ENCODE results near the gene FIGNL2.

Gene FIGNL2

DNA sequence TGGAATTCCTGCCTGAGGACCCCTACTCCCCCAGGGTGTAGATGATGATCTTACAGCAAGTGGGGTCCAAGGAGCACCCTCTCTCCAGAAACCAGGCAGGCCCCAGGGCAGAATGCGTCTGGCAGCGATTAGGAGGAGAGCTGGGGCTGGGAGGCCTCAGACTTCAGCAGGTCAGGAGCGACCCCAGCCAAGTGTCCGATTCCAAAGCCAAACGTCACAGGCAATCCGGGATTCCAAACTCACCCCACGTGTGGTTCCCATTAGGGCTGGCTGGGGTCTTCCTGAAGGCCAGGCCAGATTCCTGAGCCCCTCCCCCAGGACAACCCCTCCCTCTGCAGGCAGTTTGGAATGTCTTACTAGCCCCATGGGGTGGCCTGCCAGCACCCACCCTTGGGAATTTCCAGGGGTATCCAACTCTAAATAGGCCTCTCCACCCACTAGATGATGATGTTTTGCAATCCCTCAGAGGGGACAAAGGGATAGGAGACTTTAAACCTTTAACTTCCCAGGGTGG is 17.3 kb upstream of the FIGNL2 start:
- no peaks in the 10 kb centered on the region for H3K9me3 ChIP-seq
- H3K4me1 ChIP-seq (ENCODE audit: control insufficient read depth in 1 of 2, insufficient read depth in 1 of 2, low read depth in 1 of 2, low read length in 1 of 2) = peaks cover 0 to 9% of the 10 kb centered on the region in 2 experiments
- no peak overlapping the region for H3K4me3 ChIP-seq (ENCODE audit: low read depth in 1 of 2, low read length in 1 of 2)
- no peak for TF ChIP-seq CTCF (IDR thresholded peaks at IDR 0.05)
- H3K27me3 ChIP-seq = peaks cover 100% of the 10 kb centered on the region
- H3K27ac ChIP-seq = no peak overlapping the region
- no peaks in the 10 kb centered on the region for H3K36me3 ChIP-seq

DNA sequence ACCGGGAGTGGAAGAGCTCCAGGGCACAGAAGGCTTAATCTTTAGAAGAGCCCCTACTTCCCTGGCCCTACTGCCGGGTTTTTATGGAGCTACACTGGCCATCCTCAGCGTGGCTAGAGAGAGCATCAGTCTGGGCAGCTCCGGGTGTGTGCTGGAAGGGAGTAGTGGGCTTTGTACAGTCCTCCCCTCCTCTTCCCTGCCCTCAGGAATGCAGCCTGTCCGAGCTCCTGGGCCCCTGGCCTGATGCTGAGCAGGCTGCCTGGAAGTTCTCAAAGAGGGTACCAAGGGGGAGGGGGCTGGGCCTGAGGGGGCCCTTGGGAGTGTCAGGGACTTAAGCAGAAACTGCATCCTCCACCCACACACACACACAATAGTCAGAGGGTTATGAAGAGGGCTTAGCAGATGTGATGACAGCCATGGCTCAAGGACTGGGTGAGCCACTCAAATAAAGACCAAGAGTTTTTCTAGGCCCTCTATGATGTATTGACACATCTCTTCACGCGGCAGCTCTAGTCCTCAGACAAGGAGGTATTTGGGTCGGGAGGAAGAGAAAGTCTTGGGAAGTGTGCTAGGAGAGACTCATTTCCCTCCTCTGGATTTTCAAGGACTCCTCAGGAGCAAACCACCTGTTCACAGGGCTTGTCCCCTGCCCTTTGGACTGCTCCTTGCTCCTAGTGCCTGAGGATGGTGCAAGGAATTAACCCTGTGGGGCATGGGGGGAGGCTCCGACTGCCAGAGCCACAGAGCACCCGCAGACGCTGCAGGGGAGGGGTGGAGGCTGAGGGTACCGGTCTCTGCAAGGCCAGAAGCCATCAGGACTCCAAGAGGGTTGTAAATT is 16.5 kb upstream of the FIGNL2 start:
- TF ChIP-seq CTCF (IDR thresholded peaks at IDR 0.05) = no peak
- Histone ChIP-seq H3K4me3 (ENCODE audit: low read depth in 1 of 2, low read length in 1 of 2) (no peak overlapping the region), H3K27ac (no peak overlapping the region), H3K27me3 (peaks cover 96% of the 10 kb centered on the region), H3K4me1 (ENCODE audit: control insufficient read depth in 1 of 2, insufficient read depth in 1 of 2, low read depth in 1 of 2, low read length in 1 of 2) (peaks cover 0 to 9% of the 10 kb centered on the region in 2 experiments), H3K36me3 (no peaks in the 10 kb centered on the region), H3K9me3 (no peaks in the 10 kb centered on the region)

DNA sequence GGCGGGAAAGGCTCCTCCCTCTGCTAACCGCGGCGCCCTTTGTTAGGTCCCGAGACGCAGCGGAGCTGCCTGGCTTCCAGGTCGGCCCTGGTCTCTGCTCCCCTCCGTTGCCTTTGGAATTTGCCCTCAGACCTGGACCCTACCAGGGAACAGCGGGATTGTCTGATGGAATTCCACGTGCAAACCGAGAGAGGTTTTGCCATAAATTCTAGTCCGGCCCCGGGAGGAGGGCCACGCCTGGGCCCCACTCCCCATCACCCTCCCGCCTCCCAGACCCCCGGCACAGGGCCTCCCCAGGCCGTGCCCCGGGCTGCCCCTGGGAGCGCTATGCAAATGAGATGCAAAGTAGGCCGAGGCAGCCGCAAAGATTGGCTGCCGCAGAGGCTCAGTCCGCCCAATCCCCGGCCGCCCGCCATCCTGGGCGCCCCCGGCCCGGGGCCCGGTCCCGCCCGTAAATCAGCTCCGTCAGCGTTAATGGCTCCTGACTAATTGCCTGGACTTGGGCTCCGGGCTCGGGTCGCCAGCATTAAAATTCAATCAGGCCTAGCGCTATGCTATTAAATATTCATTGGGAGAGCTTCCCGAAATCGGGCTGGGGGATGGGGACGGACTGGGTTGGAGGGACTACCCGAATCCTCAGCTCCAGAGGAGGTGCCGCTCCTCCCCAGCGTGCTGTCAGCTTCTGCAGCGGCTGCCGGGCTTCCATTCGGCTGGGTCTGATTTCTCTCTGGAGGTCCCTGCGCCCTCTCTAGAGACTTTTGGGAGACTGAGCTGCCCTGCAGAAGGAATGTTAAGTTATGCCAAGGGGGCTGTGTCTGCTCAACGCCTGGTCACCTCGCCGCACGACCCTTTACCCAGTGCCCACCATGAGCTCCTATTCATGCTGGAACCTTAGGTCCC is 15.7 kb upstream of the FIGNL2 start:
- Histone ChIP-seq H3K36me3 (no peaks in the 10 kb centered on the region), H3K4me1 (ENCODE audit: control insufficient read depth in 1 of 2, insufficient read depth in 1 of 2, low read depth in 1 of 2, low read length in 1 of 2) (peaks cover 0 to 9% of the 10 kb centered on the region in 2 experiments), H3K27me3 (peaks cover 96% of the 10 kb centered on the region), H3K27ac (no peak overlapping the region), H3K9me3 (no peaks in the 10 kb centered on the region), H3K4me3 (ENCODE audit: low read depth in 1 of 2, low read length in 1 of 2) (no peak overlapping the region)
- TF ChIP-seq CTCF (IDR thresholded peaks at IDR 0.05) = no peak

DNA sequence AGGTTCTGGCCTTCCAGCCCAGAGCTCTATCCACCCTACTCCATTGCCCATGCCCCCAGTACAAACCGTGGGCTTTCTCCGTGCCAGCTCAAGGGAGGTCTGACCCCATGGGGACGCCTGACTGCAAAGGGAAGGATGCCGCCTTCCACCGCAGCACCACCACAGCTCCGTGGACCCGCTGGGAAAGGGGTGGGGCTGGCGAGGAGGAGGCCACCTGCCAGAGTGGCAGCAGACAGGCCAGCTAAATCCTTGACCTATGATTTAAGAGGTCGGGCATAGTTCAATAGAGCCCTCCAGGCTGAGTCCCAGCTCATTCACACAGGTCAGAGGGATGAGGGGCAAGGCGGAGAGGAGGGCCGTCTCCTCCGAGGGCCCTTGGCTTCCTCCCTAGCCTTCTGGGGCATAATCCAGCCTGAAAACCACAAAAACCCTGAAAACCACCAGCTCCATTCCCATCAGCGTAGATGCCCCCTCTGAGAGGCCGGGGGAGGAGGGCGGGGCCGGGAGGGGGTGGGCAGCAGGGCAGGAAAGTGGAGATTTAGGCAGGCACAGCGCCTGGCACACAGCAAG is 14.9 kb upstream of the FIGNL2 start:
- Histone ChIP-seq H3K4me1 (ENCODE audit: control insufficient read depth in 1 of 2, insufficient read depth in 1 of 2, low read depth in 1 of 2, low read length in 1 of 2) (peaks cover 0 to 9% of the 10 kb centered on the region in 2 experiments), H3K9me3 (no peaks in the 10 kb centered on the region), H3K36me3 (no peaks in the 10 kb centered on the region), H3K4me3 (ENCODE audit: low read depth in 1 of 2, low read length in 1 of 2) (no peak overlapping the region), H3K27ac (no peak overlapping the region), H3K27me3 (peaks cover 92% of the 10 kb centered on the region)
- no peak for TF ChIP-seq CTCF (IDR thresholded peaks at IDR 0.05)

DNA sequence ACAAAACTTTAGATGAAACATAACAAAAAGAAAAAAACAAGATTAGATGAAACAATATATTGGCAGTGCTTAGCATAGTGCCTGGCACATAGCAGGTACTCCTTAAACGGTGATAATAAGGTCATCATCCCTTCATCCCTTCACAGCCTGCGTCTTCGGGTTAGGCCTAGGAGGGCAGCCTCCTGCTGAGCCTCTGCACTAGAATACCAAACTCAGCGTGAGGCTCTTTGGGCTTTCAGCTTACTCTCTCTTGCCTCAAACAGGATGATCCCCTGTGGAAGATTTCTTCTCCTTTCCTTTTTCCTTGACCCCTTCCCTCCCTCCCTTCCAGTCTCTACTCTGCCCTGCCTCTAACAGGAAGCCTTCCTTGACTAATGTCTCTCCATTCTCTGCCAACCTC is 14.4 kb upstream of the FIGNL2 start:
- no peak overlapping the region for H3K4me3 ChIP-seq (ENCODE audit: low read depth in 1 of 2, low read length in 1 of 2)
- H3K4me1 ChIP-seq (ENCODE audit: control insufficient read depth in 1 of 2, insufficient read depth in 1 of 2, low read depth in 1 of 2, low read length in 1 of 2) = peaks cover 0 to 9% of the 10 kb centered on the region in 2 experiments
- peaks cover 87% of the 10 kb centered on the region for H3K27me3 ChIP-seq

More for the DNA sequence above, 14.4 kb upstream of the FIGNL2 start:
- TF ChIP-seq CTCF (IDR thresholded peaks at IDR 0.05) = no peak
- H3K27ac ChIP-seq = no peak overlapping the region
- H3K9me3 ChIP-seq = no peaks in the 10 kb centered on the region
- no peaks in the 10 kb centered on the region for H3K36me3 ChIP-seq
